CD4-positive, alpha-beta T cell treated with Interleukin-17A for 4 hours (primary cell): ENCODE data around the gene ZNF460.

ENCODE experiments used
- DNase-seq: peaks from one replicate; pipeline ENCODE4 v3.0.0-alpha.2; 2020; ENCODE audit warnings: mixed read lengths

ZNF460 gene

DNA sequence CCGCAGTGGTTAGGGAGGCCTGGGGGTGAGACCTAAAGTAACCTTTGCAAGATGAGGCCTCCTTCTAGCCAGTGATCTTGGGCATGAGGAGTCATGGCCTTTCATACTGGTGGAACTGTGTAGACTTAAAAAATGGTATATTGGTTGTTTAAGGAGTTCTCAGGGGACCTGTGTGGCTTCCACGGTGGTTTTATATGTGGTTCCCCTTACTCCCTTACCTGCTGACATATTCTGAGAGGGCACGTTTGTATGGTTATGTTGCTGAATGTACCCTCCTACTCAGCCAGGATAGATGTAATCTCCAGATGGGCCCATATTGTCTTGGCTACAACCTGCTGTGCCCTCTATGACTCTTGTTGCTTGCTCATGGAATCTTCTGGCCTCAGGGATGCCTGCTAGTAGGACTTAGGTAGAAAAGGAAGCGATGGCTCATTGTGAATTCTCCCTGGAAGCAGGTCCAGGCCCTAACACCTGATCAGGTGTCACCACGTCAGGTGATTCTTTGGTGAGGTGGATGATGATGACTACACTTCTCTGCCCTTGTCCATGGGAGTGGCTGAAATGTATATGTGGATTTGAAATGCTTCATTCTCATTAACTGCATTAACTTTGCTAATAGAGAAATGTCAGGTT lies 1.8 kb downstream of the ZNF460 start:
- DNase-seq: no peak

DNA sequence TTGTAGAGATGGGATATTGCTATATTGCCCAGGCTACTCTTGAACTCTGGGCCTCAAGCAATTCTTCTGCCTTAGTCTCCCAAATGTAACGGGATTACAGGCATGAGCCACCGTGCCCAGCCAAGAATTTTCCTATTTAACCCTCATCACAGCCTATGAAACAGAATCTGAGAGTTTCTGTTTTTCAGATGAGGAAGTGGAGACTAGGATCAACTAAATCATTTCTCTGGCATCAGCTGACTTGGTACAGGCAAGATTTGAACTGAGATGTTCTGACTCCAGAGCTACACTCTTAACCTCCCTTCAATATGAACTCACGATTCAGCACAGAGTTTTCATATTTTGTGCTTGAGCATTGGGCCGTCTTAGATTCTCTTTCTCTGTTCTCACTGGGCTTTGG lies 8.1 kb downstream of the ZNF460 start:
- DNase-seq: no peak

DNA sequence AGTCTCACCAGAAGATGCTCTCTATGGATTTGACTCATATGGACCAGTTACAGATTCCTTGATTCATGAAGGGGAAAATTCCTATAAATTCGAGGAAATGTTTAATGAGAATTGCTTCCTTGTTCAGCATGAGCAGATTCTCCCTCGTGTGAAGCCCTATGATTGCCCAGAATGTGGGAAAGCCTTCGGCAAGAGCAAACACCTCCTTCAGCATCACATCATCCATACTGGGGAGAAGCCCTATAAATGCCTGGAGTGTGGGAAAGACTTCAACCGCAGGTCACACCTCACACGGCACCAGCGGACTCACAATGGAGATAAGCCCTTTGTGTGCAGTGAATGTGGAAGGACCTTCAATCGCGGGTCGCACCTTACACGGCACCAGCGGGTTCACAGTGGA lies 10.7 kb downstream of the ZNF460 start:
- DNase-seq: no peak

DNA sequence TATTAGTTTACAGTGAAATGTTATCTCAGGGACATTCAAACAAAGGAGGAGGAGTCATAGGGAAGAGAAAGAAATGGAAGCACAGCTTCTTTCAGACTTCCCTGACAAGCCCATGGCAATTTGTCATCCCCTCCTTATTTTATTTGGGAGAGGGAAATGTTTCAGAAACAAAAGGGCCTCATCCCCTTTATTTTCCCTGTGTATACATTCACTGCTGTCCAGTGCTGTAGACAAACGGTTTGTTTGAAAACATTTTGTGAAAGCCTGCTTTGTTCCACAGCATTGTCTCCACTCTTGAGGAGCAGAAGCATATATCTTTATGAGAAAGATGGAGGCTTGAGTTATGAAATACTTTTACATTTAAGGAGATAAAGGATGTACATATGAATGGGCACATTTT lies 12.3 kb downstream of the ZNF460 start:
- no peak for DNase-seq

DNA sequence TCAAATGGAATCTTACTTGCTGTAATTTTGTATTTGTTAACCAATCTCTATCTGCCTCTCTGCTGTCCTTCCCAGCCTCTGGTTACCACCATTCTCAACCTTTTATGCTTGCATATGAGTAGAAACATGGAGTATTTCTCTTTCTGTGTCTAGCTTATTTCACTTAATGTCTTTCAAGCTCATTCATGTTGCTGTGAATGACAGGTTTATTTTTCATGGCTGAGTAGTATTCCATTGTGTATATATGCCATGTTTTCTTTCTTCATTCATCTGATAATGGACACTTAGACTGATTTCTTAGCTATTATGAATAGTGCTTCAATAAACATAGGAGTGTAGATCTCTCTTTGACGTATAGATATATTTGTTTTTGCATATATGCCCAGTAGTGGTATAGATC lies 13.4 kb downstream of the ZNF460 start:
- DNase-seq: no peak

DNA sequence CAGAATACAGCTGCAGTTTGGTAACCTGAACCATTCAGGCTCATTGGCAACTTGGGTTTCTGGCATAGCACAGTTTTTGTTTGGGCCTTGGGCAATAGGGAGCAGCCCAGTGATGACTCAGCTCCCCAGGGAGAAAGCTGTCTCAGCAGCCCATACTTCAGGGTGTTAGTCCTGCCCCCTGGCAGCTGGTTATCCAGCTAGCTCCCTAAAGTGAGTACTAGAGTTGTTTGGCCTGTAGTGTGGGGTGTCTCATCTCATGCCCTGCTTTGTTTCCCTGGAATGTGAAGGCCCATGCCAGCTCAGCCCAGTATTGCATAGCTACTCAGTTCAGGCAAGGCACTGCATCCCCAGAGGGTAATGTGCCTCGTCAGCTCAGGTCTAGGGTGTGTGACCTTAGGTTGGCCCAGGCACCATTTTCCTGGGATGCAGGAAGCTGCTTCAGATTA lies 21.8 kb downstream of the ZNF460 start:
- DNase-seq: no peak

DNA sequence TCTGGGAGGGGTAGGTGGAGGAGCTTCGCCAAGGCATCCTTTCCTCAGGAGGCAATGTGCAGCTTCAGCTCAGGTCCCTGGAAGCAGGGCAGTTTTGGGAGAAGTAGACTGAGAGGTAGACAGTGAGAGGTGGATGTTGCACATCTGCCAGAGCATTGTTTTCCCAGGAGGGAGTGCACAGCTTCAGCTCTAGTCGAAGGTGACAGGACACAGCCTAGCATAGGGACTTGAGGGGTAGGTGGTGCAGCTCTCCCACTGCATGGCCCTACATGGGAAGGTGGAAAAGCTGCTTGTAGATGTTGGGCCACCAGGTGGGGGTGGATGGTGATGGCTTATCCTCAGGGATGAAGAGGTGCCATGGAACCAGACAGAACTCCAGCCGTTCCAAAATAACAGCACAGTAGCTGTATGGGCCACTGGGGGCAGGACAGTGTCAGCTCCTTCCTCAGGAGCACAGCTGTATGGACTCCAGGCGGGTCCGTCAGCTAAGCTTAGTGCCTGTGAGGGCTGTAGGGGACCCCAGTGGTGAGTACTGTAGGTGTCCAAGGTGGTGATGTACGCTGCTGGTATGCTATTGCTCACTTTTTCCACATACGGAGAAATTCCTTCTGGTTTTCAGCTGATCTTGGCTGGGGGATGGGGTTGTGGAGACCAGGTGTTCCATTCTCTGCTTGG lies 22.6 kb downstream of the ZNF460 start:
- no peak for DNase-seq

DNA sequence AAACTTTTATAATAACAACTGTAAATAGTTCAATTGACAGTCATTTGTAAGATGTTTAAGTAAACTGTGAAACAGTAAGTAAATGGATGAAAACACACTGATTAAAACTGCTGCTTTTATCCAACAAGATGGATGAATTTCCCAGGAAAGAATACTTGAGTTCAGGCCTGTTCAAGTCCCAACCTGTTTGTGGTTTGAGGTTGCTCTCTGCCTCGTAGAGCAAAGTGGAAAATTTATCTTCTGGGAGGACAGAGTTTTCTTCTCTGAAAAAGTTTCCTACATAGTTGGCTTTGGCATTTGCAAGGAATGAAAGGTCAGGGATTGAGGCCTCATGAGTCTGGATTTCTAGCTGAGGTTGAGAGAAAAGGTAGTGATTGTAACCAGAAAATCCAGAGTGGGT lies 24.8 kb downstream of the ZNF460 start:
- DNase-seq: no peak

DNA sequence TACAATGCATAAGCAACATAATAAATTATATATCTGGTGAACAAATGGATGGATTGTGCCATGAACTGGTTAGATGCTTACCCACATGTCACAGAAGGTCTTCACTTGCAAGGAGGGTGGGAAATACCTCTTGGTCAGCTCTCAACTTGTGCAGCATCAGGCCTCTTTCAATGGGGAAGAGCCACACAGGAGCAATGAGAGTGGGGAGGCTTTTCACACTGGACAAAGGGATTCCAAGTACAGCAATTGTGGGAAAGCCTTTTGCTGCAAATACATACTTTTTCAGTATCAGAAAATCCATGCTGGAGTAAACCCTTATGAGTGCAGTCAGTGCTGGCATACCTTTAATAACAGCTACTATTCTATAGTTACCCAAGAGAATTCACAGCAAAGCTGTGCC lies 28.2 kb downstream of the ZNF460 start:
- no peak for DNase-seq

DNA sequence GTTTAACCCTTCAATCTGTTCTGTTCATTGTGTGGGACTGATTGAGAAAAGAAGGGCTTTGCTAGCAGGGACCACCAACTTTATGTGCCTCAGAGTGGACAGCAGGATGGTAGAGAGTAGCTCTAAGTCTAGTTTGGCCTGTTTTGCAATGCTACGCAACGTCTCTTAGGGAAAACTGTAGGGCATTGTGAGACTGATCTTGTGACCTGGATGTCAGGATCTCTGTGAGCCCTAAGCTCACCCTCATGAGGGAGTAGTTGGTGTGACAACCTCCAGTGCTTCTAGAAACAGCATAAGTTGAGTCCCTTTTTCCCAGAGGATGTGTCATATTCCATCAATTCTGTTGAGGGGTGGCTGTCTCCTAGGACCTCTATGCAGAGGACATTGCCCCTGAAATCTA lies 30.5 kb downstream of the ZNF460 start:
- DNase-seq: no peak

DNA sequence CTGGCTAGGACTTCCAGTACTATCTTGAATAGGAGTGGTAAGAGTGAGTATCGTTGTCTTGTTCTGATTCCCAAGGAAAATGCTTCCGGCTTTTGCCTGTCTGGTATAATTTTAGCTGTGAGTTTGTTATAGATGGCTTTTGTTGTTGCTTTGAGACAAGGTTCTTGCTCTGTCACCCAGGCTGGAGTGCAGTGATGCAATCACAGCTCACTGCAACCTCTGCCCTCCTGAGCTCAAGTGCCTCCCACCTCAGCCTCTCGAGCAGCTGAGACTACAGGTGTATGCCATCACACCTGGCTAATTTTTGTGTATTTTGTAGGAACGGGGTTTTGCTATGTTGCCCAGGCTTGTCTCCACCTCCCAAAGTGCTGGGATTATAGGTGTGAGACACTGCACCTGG lies 33.9 kb downstream of the ZNF460 start:
- no peak for DNase-seq

DNA sequence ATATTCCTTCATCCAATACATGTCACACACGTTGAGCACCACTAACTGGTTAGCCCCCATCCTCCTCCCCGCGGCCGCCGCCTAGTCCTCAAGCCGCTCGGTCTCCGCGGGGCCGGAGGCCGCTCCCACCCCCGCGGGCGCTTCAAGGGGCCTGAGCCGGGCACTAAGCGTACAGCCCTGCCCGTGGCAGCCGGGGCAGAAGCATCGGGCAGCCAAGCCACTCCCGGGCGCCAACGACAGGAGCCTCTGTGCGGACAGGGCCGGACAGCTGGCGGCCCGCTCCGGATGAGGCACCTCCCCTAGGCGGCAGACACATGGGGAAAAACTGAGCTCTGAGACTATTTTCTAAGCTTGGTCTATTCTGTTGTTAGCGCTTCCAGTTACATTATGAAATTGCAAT lies 37.2 kb downstream of the ZNF460 start:
- no peak for DNase-seq

DNA sequence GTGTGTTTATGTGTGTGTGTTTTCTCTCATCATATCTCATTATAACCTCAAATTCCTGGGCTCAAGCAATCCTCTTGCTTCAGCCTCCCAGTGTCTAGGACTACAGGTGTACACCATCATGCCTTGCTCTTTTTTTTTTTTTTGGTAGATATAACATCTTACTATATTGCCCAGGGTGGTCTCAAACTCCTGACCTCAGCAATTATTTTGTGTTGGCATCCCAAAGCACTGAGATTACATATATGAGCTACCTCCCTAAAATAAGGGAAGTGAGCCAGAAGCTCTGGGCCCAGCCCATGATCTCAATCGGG lies 39.5 kb downstream of the ZNF460 start:
- DNase-seq: no peak

DNA sequence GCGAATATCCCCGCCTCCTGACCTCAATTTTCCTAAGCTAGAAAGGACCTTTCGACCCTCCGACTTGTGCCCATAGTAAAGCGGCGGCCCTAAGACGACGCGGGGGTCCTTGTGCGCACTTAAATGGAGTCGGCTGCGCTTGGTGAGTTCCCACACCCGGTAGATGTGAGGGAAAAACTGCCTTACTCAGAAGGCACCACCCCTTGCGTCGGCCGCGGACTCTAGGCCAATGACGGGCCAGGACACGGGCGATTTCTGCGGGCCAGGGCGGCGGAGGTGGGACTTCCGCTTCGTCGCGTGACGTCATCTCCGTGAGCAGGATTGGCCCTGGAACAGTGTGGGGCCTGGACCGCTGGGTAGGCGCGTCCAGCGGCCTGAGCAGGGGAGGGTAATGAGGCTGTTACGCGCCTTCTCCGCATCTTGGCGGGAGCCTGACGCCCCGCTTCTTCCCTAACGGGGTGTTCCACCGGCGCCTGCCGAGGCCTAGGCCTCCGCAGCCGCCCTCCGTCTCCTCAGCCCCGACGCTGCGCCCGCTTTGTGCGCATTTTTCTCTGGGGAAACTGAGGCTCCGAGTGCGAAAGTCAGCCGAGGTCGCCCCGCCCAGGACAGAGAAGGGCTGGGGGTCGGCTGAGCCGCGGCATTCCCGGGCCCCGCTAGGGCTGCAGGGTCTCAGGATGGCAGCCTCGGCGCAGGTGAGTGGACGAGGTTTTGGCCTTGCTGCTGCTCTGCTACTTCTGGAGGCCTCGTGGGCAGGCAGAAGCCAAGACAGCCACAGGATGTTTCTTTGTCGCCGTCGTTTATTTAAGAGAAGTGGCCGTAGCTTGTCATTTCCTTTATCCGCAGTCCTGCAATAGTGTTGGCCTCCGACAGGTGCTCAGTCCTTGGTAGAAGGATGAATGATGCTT lies 40.1 kb downstream of the ZNF460 start, which contains the start of gene ZNF543:
Gene ZNF543 (plus strand): TSS at position 293 of the 905 bp plus-strand sequence. CDS start 382 bp downstream, at position 675.
- DNase-seq: peak; percentile 91

DNA sequence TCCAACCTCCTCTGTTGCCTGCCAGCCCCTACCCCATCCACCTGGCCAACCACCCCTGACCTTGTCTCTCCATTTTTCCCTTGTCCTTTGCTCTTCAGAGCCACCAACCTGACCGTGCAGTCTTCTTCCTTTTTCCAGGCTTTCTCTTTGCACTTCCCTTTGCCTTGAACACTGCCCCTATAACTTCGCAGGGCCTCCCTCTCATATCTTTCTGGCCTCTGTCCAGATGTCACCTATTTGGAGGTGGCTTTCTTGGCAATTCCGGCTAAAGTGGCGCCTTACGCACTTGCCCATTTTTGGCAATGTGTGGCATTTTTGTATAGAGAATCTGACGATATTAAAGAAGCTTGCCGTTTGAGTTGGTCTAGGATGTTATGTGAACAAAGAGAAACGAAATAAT lies 40.8 kb downstream of the ZNF460 start:
- no peak for DNase-seq

DNA sequence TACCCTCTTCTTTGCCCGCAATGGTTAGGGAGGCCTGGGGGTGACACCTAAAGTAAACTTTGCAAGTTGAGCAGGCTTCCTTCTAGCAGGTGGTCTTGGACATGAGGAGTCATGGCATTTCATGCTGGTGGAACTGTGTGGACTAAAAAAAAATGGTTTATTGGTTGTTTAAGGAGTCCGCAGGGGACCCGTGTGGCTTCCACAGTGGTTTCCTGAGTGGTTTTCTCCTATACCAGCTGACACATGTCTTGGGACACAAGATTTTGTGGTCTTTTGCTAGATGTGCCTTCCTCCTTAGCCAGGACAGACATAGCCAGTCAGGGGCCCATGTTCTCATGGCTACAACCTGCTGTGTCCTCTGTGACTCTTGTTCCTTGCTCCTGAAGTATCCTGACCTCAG lies 41.5 kb downstream of the ZNF460 start:
- DNase-seq: no peak

DNA sequence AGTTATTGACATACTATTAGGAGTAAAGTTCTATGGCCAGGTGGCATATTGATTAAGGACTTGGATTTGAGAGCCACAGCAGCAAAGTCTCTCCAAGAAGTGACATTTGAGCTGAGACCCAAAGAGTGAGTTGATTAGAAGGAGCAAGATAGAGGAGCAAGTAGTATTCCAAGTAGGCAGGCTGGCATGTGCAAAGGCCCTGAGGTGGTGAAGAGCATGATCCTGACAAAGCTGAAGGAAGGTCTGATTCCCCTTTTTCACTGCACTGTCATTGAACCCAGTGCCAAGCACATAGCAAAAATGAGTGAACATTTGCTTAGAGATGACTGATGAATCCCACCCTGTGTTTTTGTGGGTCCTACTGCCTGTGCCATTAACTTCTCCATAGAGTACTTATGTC lies 44.7 kb downstream of the ZNF460 start:
- DNase-seq: no peak

DNA sequence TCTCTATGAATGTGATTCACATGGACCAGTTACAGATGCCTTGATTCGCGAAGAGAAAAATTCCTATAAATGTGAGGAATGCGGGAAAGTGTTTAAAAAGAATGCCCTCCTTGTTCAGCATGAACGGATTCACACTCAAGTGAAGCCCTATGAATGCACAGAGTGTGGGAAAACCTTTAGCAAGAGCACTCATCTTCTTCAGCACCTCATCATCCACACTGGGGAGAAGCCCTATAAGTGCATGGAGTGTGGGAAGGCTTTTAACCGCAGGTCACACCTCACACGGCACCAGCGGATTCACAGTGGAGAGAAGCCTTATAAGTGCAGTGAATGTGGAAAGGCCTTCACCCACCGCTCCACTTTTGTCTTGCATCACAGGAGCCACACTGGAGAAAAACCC lies 47.7 kb downstream of the ZNF460 start:
- no peak for DNase-seq

DNA sequence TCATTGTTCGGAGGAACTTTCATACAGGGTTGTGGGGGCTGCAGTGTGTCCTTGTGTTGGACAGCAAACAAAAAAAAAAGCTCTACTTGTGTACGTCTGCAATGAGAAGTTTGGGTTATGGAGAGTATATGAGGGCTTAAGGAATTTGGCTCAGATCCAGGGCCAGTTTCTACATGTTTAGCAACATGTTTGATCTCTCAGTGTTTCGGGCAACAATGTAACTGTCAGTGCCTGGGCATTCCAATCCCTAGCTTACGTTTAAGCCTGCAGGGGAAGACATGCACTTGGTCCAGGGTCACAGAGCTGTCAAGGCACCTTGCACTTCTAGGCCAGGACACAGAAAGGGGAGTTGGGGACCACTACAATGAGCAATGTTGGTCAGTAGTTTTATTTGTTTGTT lies 53.9 kb downstream of the ZNF460 start:
- DNase-seq: no peak

DNA sequence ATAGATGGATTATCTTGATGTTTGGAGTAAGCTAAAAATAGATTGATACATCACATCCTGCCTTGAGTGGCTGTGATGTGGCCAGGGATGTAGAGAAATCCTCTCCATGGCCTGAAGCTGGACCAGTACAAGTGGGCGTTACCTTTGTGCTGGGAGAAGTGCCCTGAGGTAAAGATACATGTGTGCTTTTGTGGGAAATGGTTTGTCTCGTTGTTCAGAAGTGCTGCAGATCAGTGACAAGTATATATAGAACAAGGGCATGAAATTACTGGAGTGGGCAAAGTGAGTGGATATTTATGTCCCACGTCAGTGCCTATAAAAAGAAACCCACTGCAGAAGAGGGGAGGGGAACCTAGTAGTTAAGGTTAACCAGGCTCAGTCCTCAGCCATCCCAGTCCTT lies 58.6 kb downstream of the ZNF460 start:
- no peak for DNase-seq

DNA sequence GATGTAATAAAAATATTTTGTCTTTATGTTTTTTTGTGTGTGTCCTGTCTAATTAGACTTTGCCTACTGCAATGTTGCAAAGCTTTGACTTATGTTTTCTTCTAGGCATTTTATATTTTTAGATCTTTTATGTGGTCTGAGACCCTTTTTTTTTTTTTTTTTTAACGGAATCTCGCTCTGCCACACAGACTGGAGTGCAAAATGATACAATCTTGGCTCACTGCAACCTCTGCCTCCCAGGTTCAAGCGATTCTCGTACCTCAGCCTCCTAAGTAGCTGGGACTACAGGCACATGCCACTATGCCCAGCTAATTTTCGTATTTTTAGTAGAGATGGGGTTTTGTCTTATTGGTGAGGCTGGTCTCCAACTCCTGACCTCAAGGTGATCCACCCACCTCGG lies 62.3 kb downstream of the ZNF460 start:
- DNase-seq: no peak
